AG04450 (cell line): Measurements from ENCODE around the gene CAPNS1. TPM values are rescaled to one million over a fixed set of nuclear protein-coding genes. Genes with fewer than 3 reads are reported as not detected.
A peak's percentile ranks its signal among the peaks of the same experiment; 100 is the strongest.
"Not testable (repeated sequence)": the region's sequence is repeated elsewhere in the genome, so short reads cannot be mapped to it uniquely, and the experiment has no call there.

Source experiments
- CTCF ChIA-PET: fragments of 300-600, 350-600 bp; formaldehyde crosslinking; extraction: SDS; loops from one replicate; lab custom pipeline; 2022; ENCODE audit warnings: antibody characterized with exemption, inconsistent platforms; lab: Charles Lee
- POLR2A ChIA-PET: fragments of 350-600 bp; formaldehyde crosslinking; extraction: SDS; loops from one replicate; lab custom pipeline; 2021; ENCODE audit warnings: antibody characterized with exemption, inconsistent platforms; lab: Yijun Ruan, JAX
- DNase-seq: peaks from one replicate; pipeline ENCODE4 v3.0.0-alpha.2; 2011; ENCODE audit warnings: low read depth, low spot score
- H3K27ac ChIP-seq: one replicate; pipeline ENCODE4 v1.5.1; 2012; ENCODE audit warnings: low read depth, low read length, control low read depth
- H3K27me3 ChIP-seq: one replicate; pipeline ENCODE4 v1.6.0; 2012; ENCODE audit warnings: low read length; ENCODE audit not compliant: control insufficient read depth, insufficient read depth
- H3K4me3 ChIP-seq: 2 replicates; pipeline ENCODE4 v1.5.1; 2011; ENCODE audit warnings: mild to moderate bottlenecking, low read depth, low read length, control low read depth
- H3K9me3 ChIP-seq: 2 replicates; pipeline ENCODE4 v1.5.1; 2012; ENCODE audit warnings: low read length; ENCODE audit not compliant: control insufficient read depth, insufficient read depth
- CTCF ChIP-seq: IDR thresholded peaks from 2 replicates; pipeline ENCODE4 v1.5.1; 2011; ENCODE audit warnings: low read depth, low read length, control low read depth, inconsistent platforms
- polyA plus RNA-seq: library from polyadenylated mRNA; depleted of rRNA; stranded (reverse); fragments of >200 nt; gene quantifications from 2 replicates; pipeline ENCODE4 v1.2.3, GENCODE V29; 2011

The CAPNS1 gene
- polyA plus RNA-seq, 1 experiment: 895 TPM

- CTCF ChIA-PET: no interaction called here
- Histone ChIP-seq H3K9me3 (no peaks in the 10 kb centered on the region), H3K27ac (no peak overlapping the region), H3K4me3 (no peak overlapping the region), H3K27me3 (no peaks in the 10 kb centered on the region)
- TF ChIP-seq CTCF: no peak
- POLR2A ChIA-PET: interaction anchor here (0.5 kb wide), 1 partner anchor 12 kb away, joined by 4 read pairs; no protein-coding TSS in a partner anchor
- DNase-seq: no peak
Measured at GRCh38 chr19:36120092-36120983, 19.5 kb upstream of the CAPNS1 start.

GRCh38 chr19:36120984-36121358 is 18.9 kb upstream of the CAPNS1 start:
- ChIA-PET POLR2A (no interaction called here), CTCF (no interaction called here)
- no peaks in the 10 kb centered on the region for H3K9me3 ChIP-seq
- H3K4me3 ChIP-seq: no peak overlapping the region
- TF ChIP-seq CTCF: no peak
- H3K27ac ChIP-seq: no peak overlapping the region
- DNase-seq: no peak
- H3K27me3 ChIP-seq: no peaks in the 10 kb centered on the region

- ChIA-PET CTCF (no interaction called here), POLR2A (no interaction called here)
- TF ChIP-seq CTCF: no peak
- H3K27ac ChIP-seq: no peak overlapping the region
- no peak for DNase-seq
- no peaks in the 10 kb centered on the region for H3K9me3 ChIP-seq
- no peak overlapping the region for H3K4me3 ChIP-seq
- no peaks in the 10 kb centered on the region for H3K27me3 ChIP-seq
Measured at GRCh38 chr19:36121486-36122124, 18.3 kb upstream of the CAPNS1 start.

- CTCF ChIA-PET: interaction anchor here (0.6 kb wide), 1 partner anchor 52 kb away, joined by 5 read pairs; no protein-coding TSS in a partner anchor
- POLR2A ChIA-PET: interaction anchor here (0.6 kb wide), 1 partner anchor 115 kb away, joined by 3 read pairs; no protein-coding TSS in a partner anchor
- no peak overlapping the region for H3K27ac ChIP-seq
- no peak overlapping the region for H3K4me3 ChIP-seq
- DNase-seq: no peak
- H3K9me3 ChIP-seq: no peaks in the 10 kb centered on the region
- no peaks in the 10 kb centered on the region for H3K27me3 ChIP-seq
- TF ChIP-seq CTCF: no peak
Measured at GRCh38 chr19:36125557-36125956, 14.3 kb upstream of the CAPNS1 start.

- Histone ChIP-seq H3K27me3 (no peaks in the 10 kb centered on the region), H3K9me3 (no peaks in the 10 kb centered on the region), H3K27ac (peak overlapping the region; percentile 82), H3K4me3 (peak overlapping the region; percentile 58)
- ChIA-PET POLR2A (interaction anchor here (1.0 to 2.4 kb wide), 6 partner anchors 8 to 74 kb away, joined by 3 to 25 read pairs (median 6); partner anchors contain the start of genes CAPNS1, POLR2I, TBCB and THAP8), CTCF (interaction anchor here (0.7 to 2.5 kb wide), 16 partner anchors 9 to 87 kb away, joined by 3 to 52 read pairs (median 4); partner anchors contain the start of genes CAPNS1, COX7A1, POLR2I and TBCB)
- DNase-seq: no peak
- no peak for TF ChIP-seq CTCF
Measured at GRCh38 chr19:36128392-36128736, 11.5 kb upstream of the CAPNS1 start.

- POLR2A ChIA-PET: interaction anchor here (0.6 kb wide), 1 partner anchor 16 kb away, joined by 3 read pairs; the partner anchor contains the start of genes POLR2I and TBCB
- DNase-seq, CTCF ChIA-PET, H3K9me3 ChIP-seq, H3K27ac ChIP-seq, H3K27me3 ChIP-seq, H3K4me3 ChIP-seq: not testable (repeated sequence)
Measured at GRCh38 chr19:36131221-36131620, 8.6 kb upstream of the CAPNS1 start.

- CTCF ChIA-PET, POLR2A ChIA-PET, H3K4me3 ChIP-seq, DNase-seq, H3K27me3 ChIP-seq, H3K27ac ChIP-seq, H3K9me3 ChIP-seq: not testable (repeated sequence)
Measured at GRCh38 chr19:36134867-36135266, 5.0 kb upstream of the CAPNS1 start.
